Activated T-helper 1 cell treated with anti-CD3 and anti-CD28 coated beads, Interleukin-2, amount 50 U/mL, for 16 hours (primary cell): ENCODE data around the gene PPP1R8.
A peak's percentile ranks its signal among the peaks of the same experiment; 100 is the strongest.
"Not testable (repeated sequence)": the region's sequence is repeated elsewhere in the genome, so short reads cannot be mapped to it uniquely, and the experiment has no call there.

Source experiments
- DNase-seq, 2 donors: peaks; one replicate each; pipeline ENCODE4 v3.0.0-alpha.2; 2020; ENCODE audit warnings: low read depth in 1 of 2, low spot score in 1 of 2

The PPP1R8 gene

GRCh38 chr1:27869719-27870085, 39.1 kb downstream of the PPP1R8 start:
- DNase-seq = no peak

- DNase-seq = not testable (repeated sequence)
Measured at GRCh38 chr1:27871076-27871475, 40.5 kb downstream of the PPP1R8 start.

- peak; percentile 62 to 72 for DNase-seq
Measured at GRCh38 chr1:27872059-27872801, 41.6 kb downstream of the PPP1R8 start, which contains the start of gene THEMIS2. Gene THEMIS2, plus strand, starts transcription at chr1:27872544. Its CDS starts 28 bp downstream, at chr1:27872572.

GRCh38 chr1:27872802-27873551, 42.4 kb downstream of the PPP1R8 start:
- no peak for DNase-seq

GRCh38 chr1:27873671-27874384, 43.2 kb downstream of the PPP1R8 start:
- DNase-seq = no peak

GRCh38 chr1:27876341-27877114, 45.9 kb downstream of the PPP1R8 start:
- DNase-seq = no peak

- no peak for DNase-seq
Measured at GRCh38 chr1:27877115-27877416, 46.5 kb downstream of the PPP1R8 start.

GRCh38 chr1:27878039-27878438, 47.5 kb downstream of the PPP1R8 start:
- no peak for DNase-seq

- DNase-seq = no peak
Measured at GRCh38 chr1:27878787-27879335, 48.3 kb downstream of the PPP1R8 start.

- no peak for DNase-seq
Measured at GRCh38 chr1:27879374-27880082, 48.9 kb downstream of the PPP1R8 start.

GRCh38 chr1:27882543-27882903, 51.9 kb downstream of the PPP1R8 start:
- DNase-seq = no peak

- DNase-seq = no peak
Measured at GRCh38 chr1:27883536-27883935, 53.0 kb downstream of the PPP1R8 start.

GRCh38 chr1:27884006-27884954, 53.7 kb downstream of the PPP1R8 start:
- no peak for DNase-seq

GRCh38 chr1:27885114-27885528, 54.5 kb downstream of the PPP1R8 start:
- no peak for DNase-seq

GRCh38 chr1:27885621-27886352, 55.2 kb downstream of the PPP1R8 start:
- no peak for DNase-seq

GRCh38 chr1:27886353-27886679, 55.7 kb downstream of the PPP1R8 start:
- no peak for DNase-seq

GRCh38 chr1:27886744-27887143, 56.2 kb downstream of the PPP1R8 start:
- no peak for DNase-seq

GRCh38 chr1:27887215-27888021, 56.8 kb downstream of the PPP1R8 start:
- DNase-seq = no peak
